Lower leg skin (tissue), 4 donors: ENCODE measurements around the gene INAVA. TPM values are rescaled to one million over a fixed set of nuclear protein-coding genes. Genes with fewer than 3 reads are reported as not detected.

Source experiments
- DNase-seq, 2 donors: peaks; one replicate each; pipeline ENCODE4 v3.0.0-alpha.2; 2019; ENCODE audit warnings: low spot score in 2 of 2
- H3K4me3 ChIP-seq: fragments of 200-600 bp; sonication (generic); 2 replicates; pipeline ENCODE4 v1.5.1; 2017; ENCODE audit warnings: mild to moderate bottlenecking, low read depth; ENCODE audit not compliant: poor library complexity, severe bottlenecking
- POLR2A ChIP-seq, 2 donors: fragments of 450-650 bp; IDR thresholded peaks; one replicate each; pipeline ENCODE4 v1.6.1; 2016 to 2017; ENCODE audit warnings: antibody characterized with exemption in 2 of 2, mild to moderate bottlenecking in 1 of 2, moderate library complexity in 1 of 2
- WGBS, 2 donors: methylation state at CpG; one replicate each; pipeline ENCODE4 v1.1.5; 2018; 5-methylcytosine and 5-hydroxymethylcytosine counted together
- intact Hi-C: fragments of 100-400 bp; cut with DNase I; formaldehyde crosslinking; loops from one replicate; pipeline ENCODE4 v1.15.0; 2023; ENCODE audit warnings: low total_unique reads
- total RNA-seq, 4 donors: library from RNA; depleted of rRNA; stranded (reverse); fragments of >200 nt; gene quantifications; one replicate each; pipeline ENCODE4 v1.1.0, GENCODE V29; 2016
- TF ChIP-seq, protein P1 (sequence below), 3 donors: fragments of 450-650 bp; IDR thresholded peaks; one replicate each; pipeline ENCODE4 v1.5.1; 2016; ENCODE audit warnings: antibody characterized with exemption in 3 of 3, mild to moderate bottlenecking in 3 of 3, moderate library complexity in 2 of 3

Gene INAVA
- total RNA-seq, 4 donors from 2014 or later, result 108 to 176 (median 145) TPM

DNA sequence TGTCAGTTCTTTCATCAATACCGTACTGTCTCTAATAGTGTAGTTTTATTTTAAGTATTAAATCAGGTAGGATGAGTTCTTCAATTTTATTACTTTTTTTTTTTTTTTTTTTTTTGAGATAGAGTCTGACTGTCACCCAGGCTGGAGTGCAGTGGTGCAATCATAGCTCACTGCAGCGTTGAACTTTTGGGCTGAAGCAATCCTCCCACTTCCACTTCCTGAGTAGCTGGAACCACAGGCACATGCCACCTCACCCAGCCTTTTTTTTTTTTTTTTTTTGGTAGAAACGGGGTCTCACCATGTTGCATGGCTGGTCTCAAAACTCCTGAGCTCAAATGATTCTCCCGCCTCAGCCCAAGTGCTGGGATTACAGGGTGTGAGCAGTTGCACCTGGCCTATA lies 44.3 kb downstream of the INAVA start:
- TF ChIP-seq, protein P1, sequence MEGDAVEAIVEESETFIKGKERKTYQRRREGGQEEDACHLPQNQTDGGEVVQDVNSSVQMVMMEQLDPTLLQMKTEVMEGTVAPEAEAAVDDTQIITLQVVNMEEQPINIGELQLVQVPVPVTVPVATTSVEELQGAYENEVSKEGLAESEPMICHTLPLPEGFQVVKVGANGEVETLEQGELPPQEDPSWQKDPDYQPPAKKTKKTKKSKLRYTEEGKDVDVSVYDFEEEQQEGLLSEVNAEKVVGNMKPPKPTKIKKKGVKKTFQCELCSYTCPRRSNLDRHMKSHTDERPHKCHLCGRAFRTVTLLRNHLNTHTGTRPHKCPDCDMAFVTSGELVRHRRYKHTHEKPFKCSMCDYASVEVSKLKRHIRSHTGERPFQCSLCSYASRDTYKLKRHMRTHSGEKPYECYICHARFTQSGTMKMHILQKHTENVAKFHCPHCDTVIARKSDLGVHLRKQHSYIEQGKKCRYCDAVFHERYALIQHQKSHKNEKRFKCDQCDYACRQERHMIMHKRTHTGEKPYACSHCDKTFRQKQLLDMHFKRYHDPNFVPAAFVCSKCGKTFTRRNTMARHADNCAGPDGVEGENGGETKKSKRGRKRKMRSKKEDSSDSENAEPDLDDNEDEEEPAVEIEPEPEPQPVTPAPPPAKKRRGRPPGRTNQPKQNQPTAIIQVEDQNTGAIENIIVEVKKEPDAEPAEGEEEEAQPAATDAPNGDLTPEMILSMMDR (IDR thresholded peaks at IDR 0.05), result no peak
- no peak for TF ChIP-seq POLR2A (IDR thresholded peaks at IDR 0.05)
- DNase-seq, result no peak
- 59 to 72% methylated on average over 4 of the region's 4 CpGs for WGBS, 2 donors
- no peak overlapping the region for H3K4me3 ChIP-seq
- intact Hi-C loops, result no loop called here

DNA sequence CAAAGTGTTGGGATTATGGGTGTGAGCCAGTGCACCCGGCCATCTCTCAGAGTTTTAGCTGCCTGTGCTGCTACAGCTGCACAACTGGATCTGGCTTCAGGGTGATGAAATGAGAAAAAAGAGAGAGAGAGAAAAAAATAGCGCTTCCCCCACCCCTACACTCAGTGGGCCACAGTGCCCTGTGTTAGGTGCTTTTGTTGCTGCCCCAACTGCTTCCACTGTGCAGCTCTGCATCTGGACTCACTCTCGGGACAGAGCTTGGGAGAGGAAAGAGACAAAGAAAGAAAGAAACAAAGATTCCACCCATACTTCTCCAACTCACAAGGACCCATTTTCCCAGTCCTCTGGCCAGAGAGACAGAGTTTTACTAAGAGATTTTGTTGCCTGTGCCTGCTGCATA lies 50.4 kb downstream of the INAVA start:
- no peak for DNase-seq
- no peak overlapping the region for H3K4me3 ChIP-seq
- intact Hi-C loops, result no loop called here
- TF ChIP-seq, protein P1 (IDR thresholded peaks at IDR 0.05), result no peak
- no peak for TF ChIP-seq POLR2A (IDR thresholded peaks at IDR 0.05)
- WGBS, 2 donors, result 75 to 76% methylated on average over 3 of the region's 3 CpGs

DNA sequence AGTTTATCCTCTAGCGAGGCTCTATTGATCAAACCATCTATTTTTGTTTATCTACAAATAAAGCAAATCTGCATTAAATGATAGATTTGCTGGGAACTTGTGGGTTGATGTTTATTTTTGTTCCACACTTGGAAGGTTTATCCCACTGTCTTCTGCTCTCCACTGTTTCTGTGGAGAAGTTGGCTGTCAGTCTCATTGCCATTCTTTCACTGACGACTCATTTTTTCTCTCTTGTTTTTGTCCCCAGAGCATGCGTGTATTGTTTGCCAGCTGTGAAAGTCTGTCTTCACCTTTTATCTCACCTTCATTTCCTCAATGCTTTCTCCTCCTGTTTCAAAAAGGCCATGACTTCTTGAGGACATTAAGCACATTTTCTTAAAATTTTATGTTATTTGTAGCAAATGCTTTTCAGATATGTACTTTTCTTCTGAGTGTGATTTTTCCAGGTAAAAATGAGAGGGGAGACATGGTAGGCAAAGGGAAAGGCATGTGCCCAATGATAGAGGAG lies 52.4 kb downstream of the INAVA start:
- no peak for DNase-seq
- intact Hi-C loops, result no loop called here
- H3K4me3 ChIP-seq, result no peak overlapping the region
- TF ChIP-seq, protein P1 (IDR thresholded peaks at IDR 0.05), result no peak
- TF ChIP-seq POLR2A (IDR thresholded peaks at IDR 0.05), result no peak
- WGBS, 2 donors, result 92 to 96% methylated on average over 3 of the region's 3 CpGs

DNA sequence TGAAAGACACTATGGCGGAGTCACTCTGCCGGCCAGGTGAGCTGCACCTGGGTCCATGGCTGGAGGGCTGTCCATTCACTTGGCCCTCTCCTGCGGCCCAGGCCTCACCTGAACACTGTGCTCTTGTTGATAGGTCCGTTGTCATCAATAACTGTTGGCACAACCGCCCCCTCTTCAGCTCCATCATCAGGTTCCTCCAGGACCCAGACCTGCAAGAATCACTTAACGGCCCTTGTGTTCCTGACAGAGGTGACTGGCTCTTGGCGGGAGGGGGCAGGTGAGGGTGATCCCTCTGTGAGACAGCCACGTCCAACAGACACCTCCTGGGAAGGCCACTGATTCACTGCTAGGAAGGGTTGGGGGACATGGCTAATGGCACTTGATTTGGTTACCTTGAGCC lies 54.9 kb downstream of the INAVA start:
- no peak for DNase-seq
- H3K4me3 ChIP-seq, result no peak overlapping the region
- 91 to 93% methylated on average over 8 of the region's 8 CpGs for WGBS, 2 donors
- intact Hi-C loops, result no loop called here
- no peak for TF ChIP-seq POLR2A (IDR thresholded peaks at IDR 0.05)
- TF ChIP-seq, protein P1 (IDR thresholded peaks at IDR 0.05), result no peak

DNA sequence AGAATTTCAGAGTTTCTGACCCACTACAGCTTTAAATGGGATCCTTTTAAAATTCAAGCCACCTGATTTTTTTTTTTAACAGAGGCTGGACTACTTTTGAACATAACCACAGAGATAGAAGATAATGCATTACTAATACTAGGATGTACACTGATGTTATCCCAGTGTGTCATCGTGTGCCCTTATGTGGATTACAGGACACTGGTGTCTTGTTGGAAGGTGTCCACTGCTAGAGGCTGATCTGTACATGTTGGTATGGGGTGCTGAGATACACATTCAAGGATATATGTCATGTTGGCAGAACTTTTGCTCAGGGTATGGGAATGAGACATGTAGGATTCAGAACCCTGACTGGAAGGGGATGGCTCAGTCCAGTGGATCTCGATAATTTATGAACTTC lies 56.3 kb downstream of the INAVA start:
- DNase-seq, result no peak
- H3K4me3 ChIP-seq, result no peak overlapping the region
- WGBS, 2 donors, result 74 to 76% methylated on average over 2 of the region's 2 CpGs
- no peak for TF ChIP-seq POLR2A (IDR thresholded peaks at IDR 0.05)
- TF ChIP-seq, protein P1 (IDR thresholded peaks at IDR 0.05), result no peak
- intact Hi-C loops, result no loop called here

DNA sequence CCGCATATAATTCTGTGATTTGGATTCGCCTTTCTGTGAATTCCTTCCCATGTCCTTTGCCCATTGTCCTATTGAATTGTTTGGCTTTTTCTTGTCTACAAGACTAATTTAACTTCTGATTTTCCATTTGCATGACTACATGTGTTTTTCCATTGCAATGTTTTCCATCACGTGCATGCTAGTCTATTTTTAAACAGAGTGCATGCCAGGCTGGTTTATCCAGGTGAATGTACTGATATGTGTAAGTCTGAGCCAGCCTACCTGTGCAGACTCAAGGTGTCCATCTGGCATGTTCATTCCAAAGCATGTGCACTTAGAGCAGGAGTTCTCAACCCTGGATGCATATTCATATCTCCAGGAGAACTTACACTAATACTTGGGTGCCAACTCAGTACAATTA lies 59.7 kb downstream of the INAVA start:
- no peak for DNase-seq
- TF ChIP-seq POLR2A (IDR thresholded peaks at IDR 0.05), result no peak
- TF ChIP-seq, protein P1 (IDR thresholded peaks at IDR 0.05), result no peak
- WGBS, 2 donors, result 65 to 68% methylated on average over 3 of the region's 3 CpGs
- H3K4me3 ChIP-seq, result no peak overlapping the region
- intact Hi-C loops, result no loop called here
